GM12801 (cell line): ENCODE results near the gene MICALL1.

Experiments
- CTCF ChIP-seq: IDR thresholded peaks from one replicate; pipeline ENCODE4 v1.5.1; 2011; ENCODE audit warnings: control low read depth; ENCODE audit not compliant: insufficient read length; ENCODE audit errors: extremely low read depth

The MICALL1 gene

GRCh38 chr22:37905534-37906363 lies at the start of gene MICALL1:
Gene MICALL1 (plus strand): TSS chr22:37906297. CDS start chr22:37906423, 126 bp downstream.
- no peak for TF ChIP-seq CTCF

- no peak for TF ChIP-seq CTCF
Measured at GRCh38 chr22:37860796-37861421, 45.2 kb upstream of the MICALL1 start.

- no peak for TF ChIP-seq CTCF
Measured at GRCh38 chr22:37862570-37863325, 43.3 kb upstream of the MICALL1 start.

- TF ChIP-seq CTCF, result no peak
Measured at GRCh38 chr22:37865510-37865909, 40.6 kb upstream of the MICALL1 start.

GRCh38 chr22:37870273-37870672 lies 35.8 kb upstream of the MICALL1 start:
- TF ChIP-seq CTCF, result no peak

GRCh38 chr22:37880668-37881440 lies 25.2 kb upstream of the MICALL1 start:
- no peak for TF ChIP-seq CTCF
